HG03097 (cell line): Measurements from ENCODE around the gene RNF44.

Source experiments
- ATAC-seq: cut with Tn5 transposase; IDR thresholded peaks from one replicate; pipeline ENCODE4 v1.9.1; 2021; ENCODE audit not compliant: unreplicated experiment, low FRiP score

Gene RNF44

DNA sequence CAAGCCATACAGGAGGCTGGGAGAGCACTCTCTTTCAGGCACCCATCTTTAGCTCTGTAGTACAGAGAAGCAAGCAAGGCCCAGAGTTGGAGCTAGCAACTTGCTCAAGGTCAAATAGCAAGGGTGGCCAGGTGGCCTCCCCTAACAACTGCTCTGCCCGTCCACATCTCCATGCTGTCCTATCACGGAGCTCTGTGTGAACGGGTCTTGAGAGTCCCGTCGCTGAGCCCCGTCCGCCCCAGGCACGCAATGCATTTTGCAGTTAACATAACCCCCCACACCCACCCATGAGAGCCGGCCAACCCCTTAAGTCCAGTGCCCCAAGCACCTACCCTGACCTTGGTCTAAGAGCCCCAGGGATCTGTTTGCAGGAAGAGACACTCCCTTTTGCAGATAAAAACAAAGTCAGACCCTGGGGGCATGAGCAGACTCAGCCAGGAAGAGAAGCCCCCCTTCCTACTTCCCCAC lies 1.5 kb downstream of the RNF44 start:
- ATAC-seq = no peak

DNA sequence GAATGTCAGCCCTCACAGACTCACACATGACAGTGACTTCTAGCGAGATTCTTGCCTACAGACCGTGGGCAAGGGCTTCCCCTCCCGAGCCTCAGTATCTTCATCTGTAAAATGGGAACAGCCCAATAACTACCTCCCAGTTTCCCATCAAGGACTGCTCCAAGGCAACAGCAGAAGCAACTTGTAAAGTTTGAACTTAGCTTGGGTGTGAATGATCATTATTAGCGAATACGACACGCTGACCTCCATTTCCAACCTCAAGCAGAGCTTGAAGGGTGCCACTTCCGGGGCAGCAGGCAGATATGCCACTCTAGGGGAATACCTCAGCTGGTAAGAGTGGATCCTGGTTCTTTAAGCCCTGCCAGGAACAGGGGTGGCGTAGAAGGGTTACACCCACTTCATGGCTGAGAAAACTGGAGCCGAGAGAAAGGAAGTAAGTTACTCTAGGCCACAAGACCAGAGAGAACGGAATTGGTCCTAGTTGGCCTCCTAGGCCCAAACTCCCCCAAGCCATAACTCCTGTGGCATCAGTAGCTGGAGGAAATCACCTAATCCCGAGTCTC lies 2.0 kb downstream of the RNF44 start:
- no peak for ATAC-seq

DNA sequence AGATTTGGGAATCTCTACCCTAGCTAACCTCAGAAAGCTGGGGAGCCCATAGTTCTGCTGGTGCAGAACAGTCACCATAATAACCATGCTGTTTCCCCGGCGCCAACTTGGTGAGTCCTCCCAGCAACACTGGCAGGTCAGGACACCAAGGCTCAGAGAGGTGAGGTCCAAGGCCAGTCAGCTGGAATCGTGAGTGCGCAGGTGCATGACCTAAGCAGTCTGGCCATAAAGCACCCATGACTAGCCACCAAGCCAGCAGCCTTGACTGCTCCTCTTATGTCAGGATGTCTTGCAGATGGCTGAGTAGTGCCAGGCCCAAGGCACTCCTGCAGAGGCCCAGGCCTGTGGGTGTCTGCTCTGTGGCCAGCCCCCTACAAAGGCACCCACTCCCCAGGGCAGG lies 2.6 kb downstream of the RNF44 start:
- no peak for ATAC-seq

DNA sequence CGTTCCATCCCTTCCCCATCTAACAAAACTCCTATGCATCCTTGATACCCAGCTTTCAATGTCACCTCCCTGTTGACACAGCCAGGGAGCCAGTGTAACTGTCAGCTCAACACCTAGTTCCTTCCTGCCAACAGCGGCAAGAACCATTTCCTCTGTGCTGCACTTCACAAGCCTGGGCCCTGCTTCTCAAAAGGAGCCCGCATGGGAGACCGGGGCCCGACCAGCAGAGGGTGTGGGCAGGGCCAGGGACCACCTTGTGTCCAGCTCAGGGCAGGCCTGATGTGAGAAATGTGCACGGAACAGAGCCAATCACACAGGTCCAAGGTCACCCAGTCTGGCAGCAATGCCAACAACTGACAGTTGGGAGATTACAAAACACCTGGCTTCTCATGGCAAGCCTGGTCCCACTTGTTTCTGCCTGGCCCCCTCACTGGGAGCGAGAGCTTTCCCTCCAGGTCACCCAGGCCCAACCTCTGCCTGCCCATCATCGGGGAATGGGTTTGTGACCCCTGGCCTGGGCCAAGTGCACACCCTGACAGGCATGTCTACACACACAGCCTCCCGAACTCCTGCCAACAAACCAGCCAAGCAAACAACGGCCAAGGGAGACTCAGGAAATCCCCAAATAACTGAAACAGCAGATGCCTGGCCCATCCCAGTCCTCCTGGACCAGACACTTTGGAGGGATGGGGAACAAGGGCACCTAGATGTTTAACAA lies 3.1 kb downstream of the RNF44 start:
- ATAC-seq = no peak

DNA sequence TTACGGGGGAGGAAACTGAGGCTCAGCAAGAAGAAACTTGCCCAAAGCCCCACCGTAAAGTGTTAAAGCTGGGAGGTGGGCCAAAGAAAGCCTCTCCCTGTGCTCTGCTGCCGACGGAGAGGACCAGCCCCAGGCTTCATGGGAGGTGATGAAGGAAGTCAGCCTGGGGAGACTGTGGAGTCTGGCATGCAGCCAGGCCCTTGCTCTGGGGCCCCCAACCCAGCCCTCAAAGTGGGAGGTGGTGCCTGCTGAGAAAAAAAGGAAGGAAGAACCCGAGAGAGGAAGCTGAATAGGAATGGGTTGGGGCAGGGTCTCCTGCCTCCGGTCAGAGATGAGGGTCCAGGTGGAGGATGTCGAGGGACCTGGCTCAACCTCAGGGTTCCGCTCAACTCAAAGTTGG lies 3.8 kb downstream of the RNF44 start:
- ATAC-seq = no peak

DNA sequence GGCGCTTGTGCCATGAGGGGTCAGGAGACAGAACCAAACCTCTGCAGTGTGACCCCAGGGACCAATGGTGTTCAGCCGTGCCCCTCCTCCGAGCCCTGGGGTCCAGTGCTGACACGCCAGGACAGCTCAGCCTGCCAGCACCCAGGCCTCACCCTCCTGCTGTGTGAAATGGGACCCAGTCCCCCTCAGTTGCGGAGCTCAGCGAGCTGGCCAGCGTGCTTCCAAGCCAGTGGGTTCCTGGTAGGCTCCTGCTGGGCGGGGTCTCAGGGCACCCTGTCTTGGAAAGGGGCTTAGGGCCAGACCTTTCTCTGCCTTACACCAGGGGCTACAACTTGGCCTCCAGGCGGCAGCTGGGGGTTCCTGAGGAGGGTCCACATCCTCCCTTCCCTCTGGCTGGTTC lies 4.4 kb downstream of the RNF44 start:
- no peak for ATAC-seq

DNA sequence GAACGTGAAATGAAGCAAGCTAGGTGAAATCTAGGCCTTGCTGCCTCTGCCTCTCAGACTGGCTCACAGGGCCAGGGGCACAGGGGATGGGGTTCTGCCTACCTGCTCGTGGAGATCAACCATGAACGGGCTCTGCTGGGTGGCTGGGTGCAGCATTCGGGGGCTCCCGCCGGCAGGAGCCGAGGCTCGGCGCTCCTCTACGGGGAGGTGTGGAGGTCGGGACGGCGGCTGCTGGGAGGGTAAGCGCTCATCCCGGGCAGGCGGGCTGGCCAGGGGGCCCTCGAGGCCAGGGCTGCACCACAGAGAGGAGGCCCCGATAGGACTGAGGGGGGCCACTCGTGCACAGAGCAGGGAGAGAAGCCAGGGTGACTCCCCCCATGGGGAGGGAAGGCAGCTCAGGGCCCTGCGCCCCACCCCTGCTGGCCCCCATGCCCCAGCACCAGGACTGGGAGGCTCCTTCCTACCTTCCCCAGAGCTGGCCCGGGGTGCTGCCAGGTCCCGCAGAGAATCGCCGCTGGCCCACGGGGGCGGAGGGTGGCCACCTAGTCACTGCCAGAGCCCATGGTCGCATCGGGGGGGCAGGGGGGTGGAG lies 5.2 kb downstream of the RNF44 start:
- ATAC-seq = no peak

DNA sequence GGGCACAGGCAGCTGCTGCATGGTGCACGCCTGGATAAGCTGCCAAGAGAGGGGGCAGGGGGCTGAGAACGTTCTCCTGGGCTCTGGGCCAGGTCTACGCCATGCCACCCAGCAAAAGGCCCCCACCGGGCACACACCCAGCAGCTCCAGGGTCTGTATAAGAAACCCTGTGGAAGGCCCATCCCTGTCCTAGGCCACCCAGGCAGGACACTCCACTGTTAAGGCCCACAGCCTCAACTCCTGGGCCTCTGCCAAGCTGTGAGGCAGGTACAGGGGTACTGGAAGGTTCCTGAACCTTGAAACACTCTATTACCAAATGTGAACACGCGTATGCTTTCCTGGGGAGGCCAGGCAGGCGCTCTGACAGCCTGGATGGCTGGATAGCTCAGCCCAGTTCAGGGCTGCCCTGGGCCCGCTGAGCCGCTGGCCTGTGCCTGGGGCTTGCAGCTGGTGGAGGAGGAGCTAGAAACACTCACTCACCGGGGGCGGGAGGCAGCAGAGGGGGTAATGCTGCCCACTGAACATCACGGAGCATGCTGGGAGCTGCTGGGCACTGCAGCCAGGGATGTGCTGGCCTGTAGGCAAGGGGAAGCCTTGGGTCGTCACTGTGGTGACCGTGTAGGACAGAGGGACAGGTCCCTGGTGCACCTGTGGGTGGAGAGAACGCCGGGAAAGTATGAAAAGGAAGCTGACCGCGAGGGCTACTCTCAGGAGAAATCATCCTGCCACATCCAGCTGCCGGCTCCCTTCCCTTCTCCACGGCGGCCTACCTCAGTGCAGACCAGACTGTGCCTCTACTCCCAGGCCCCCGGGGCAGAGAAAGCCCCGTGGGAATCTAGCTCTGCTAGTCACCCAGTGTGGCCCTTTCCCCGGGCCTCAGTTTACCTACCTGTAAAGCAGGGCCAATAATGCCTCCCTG lies 6.0 kb downstream of the RNF44 start:
- ATAC-seq = no peak

DNA sequence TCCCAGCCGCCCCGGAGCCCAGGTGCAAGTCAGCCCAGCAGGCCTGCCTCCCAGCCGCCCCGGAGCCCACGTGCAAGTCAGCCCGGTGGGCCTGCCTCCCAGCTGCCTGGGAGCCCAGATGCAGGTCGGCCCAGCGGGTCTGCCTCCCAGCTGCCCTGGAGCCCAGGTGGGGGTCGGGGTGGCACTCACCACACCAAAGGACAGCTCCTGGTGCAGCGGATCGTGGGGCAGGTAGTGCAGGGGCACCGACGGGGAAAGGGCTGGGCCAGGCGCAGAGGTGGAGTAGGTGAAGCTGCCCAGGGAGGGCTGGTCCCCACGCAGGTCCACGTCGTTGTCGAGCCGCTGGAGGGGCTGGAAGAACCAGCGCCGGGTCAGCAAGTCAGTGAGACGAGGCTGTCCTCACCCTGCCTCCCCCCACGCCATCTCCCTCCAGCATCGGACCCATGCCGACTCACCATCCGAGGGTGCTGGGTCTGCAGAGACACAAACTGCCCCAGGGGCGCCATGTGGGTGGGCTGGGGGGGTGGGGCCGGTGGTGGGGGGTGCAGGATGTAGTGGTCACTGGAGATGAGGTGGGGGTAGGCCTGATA lies 6.7 kb downstream of the RNF44 start:
- no peak for ATAC-seq

DNA sequence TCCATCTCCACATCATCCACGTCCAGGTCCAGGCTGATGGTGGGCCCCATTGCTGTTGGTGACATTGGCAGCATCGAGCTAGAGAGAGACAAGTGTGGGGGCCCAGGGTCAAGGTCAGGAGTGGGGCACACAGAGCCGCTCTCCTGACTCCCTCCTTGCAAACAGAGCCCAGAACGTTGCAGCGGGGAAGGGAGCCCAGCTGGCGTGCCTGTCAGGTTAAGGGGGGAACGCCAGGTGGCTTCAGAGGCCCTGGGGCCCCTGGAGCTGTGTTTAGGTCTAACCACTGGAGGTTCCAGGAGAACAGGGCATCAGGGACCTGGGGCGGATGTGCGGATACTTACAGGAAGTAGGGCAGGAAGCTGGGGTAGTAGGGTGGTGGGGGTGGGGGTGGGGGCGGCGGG lies 7.5 kb downstream of the RNF44 start:
- no peak for ATAC-seq

DNA sequence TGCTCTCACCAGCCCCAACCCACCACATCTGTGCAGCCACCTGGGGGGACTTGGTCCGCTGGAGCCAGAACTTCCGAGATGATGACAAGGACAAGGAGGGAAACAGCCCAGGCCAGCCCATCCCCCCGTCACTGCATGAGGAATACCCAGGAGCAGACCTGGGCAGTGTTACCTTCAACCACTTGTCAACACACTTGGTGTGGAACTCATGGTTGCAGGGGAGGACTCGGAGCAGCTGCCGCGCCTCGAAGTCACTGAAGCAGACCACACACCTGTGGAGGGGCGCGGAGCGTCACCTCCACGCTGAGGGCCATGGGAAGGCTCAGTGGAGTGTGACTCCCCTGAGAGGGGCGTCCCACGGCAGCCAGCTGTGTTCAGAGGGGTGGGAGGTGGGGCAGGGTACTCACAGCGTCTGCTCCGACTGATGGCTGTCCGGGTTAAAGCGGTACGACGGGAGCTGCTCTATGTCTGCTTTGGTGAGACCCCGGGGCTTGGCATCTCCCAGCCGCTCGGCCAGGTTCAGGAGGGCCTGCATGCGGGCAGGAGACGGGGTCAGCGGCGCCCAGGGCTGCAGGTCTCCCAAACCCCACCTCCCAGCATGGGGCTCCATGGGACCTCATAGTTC lies 8.0 kb downstream of the RNF44 start:
- ATAC-seq = no peak

DNA sequence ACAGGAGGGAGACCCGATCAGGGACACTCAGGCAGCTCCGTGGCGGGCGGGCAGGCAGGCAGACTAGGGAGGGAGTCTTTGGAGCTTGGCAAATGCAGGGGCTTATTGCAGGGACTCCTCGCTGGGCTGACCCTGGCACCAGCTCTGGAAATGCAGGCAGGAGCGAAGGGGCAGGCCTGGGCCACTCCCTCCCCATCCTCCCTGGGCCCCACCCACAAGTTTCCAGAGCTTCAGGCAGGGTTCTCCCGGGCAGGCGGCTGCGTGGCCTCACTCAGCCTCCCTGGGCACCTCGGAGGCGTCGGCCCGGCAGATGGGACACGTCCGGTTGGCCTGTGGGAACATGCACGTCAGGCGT lies 8.5 kb downstream of the RNF44 start:
- ATAC-seq = no peak

DNA sequence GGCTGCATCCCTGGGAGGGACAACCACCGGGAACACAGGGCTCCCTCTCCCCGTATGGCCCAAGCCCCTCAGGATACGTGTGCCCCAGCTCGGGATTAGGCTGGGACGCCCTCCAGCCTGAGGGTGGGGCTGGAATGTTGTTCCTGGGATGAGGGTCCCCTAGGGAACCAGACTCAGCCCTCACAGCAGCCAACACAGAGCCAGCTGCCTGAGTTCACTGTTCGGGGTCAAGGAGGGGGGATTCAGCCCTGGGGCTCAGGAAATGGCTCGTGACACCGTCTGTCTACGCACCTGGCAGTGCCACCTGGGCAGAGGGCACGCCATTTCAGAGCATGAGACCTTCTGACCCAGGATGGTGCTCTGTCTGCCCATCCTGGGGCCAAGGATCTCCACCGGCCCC lies 8.9 kb downstream of the RNF44 start:
- ATAC-seq = no peak

DNA sequence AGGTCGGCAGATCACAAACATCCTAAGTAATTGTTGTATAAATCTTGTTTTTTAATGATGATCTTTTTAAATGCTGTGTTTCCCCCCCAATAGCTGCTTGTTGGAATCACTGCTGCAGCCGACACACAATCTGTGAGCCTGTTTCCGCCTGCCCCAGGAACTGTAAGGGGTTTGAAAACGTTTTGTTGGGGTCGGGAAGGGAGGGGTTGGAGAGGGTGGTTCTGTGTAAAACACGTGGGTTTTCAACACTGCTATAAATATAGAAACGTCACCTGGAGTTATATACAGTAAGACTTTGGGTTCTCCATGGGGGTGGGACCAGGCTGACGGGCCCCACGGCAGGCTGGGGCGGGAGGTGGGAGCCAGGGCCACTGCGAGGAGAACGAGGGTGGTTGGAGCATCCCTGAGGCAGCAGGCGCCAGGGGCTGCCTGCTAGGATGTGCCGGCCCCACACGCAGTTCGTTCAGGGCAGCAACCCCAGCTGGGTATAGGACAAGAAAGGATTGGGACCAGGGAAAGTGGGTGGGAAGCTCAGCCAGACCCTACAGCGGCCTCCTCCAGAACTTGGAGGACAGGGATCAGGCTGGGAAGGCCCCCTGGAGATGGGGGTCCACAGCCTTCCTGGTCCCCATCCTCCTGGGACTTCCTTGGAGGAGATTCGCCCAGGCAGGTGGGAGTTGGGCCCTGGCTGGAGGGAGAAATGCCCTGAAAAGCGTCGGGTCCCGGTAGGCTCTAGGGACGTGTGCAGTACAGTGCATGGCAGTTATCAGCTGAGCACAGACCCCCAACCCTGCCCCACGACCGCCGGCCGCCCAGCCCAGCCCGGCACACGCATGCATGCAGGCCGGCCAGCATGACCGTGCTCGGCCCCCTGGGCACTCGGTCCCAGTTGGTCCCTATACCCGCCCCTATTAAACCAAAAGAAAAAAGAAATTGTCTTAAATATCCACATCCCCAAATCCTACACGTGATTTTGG lies 9.7 kb downstream of the RNF44 start:
- no peak for ATAC-seq

DNA sequence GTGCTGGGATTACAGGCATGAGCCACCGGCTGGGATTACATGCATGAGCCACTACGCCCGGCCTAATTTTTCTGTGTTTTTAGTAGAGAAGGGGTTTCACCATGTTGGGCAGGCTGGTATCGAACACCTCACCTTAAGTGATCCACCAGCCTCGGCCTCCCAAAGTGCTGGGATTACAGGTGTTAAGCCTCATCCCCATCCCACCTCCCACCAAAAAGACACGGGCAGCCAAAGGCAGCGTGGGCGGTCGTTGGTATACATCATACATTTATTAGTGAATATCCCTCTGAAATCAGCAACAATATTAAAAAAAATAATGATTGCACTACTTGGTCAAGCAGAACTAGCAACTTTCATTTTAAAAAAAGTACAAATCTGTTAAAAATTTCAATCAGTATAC lies 10.7 kb downstream of the RNF44 start:
- no peak for ATAC-seq

DNA sequence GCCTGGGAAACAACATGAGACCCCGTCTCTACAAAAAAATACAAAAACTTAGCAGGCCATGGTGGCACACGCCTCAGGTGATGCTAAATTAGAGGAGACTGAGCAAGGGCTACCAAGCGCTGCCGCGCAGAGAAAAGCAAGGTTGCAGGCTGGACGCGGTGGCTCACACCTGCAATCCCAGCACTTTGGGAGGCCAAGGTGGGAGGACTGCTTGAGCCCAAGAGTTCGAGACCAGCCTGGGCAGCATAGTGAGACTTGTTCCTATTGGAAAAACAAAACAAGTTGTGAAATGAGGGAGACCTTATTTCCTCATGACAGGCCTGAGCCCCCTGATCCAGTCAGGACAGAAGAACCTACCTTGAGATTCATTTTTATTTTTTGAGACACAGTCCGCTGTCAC lies 11.5 kb downstream of the RNF44 start:
- ATAC-seq = no peak

DNA sequence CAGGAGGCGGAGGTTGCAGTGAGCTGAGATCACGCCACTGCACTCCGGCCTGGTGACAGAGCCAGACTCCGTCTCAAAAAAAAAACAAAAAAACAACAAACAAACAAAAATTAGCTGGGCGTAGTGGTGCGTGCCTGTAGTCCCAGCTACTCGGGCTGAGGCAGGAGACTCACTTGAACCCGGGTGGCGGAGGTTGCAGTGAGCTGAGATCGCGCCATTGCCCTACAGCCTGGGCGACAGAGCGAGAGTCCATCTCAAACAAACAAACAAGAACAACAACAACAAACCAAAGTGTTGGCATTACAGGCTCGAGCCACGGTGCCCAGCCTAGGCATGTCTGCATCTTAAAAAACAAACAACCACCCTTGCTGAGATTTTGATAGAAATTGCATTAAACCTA lies 12.2 kb downstream of the RNF44 start:
- no peak for ATAC-seq

DNA sequence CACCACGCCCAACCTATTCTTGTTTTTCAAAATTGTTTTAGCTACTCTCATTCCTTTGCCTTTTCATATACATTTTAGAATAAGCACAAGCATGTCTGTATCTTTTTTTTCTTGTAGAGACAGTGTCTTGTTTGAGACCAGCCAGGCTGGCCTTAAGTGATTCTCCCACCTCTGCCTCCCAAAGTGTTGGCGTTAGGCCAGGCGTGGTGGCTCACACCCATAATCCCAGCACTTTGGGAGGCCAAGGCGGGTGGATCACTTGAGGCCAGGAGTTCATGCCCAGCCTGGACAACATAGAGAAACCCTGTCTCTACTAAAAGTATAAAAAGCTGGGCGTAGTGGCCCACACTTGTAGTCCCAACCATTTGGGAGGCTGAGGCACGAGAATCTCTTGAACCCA lies 13.1 kb downstream of the RNF44 start:
- ATAC-seq = no peak

DNA sequence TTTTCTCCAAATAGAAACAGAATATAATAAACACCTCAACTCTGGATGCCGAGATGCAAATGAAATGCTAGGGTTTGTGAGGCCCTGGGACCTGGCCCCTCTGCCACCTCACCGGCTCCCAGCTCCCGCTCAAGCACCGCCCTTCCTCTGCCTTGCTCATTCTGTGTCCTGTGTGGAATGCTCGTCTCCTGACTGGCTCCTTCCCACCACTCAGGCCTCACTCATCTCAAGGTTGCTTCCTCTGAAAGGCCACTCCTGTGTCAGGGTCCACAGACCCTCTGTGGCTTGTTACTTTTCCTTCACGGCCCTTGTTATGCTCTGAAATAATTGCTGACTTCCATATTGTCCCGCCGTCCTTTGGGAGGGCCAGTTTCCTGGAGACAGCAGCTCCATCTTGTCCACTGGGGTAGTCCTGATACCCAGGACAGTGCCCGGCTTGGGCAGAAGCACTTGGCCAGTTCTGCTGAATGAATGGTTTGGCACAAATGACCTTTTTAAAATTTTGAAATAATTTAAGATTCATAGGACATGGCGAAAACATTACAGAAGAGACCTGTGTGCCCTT lies 15.4 kb downstream of the RNF44 start:
- ATAC-seq = no peak
